Lower lobe of right lung (tissue), 2 donors: ENCODE data around the gene SEPTIN1. TPM values are rescaled to one million over a fixed set of nuclear protein-coding genes. Genes with fewer than 3 reads are reported as not detected.
"Not testable (repeated sequence)": the region's sequence is repeated elsewhere in the genome, so short reads cannot be mapped to it uniquely, and the experiment has no call there.

ENCODE experiments used
- ATAC-seq, 2 donors: fragments of 200-7000 bp; cut with Tn5 transposase; one replicate each; pipeline ENCODE4 v1.9.1; 2020 to 2022; ENCODE audit warnings: mild to moderate bottlenecking in 2 of 2, moderate library complexity in 2 of 2
- DNase-seq: peaks from one replicate; pipeline ENCODE4 v3.0.0-alpha.2; 2020
- H3K27ac ChIP-seq: fragments of 200-600 bp; one replicate; pipeline ENCODE4 v1.8.0; 2022
- H3K27me3 ChIP-seq: fragments of 200-600 bp; one replicate; pipeline ENCODE4 v1.8.0; 2022; ENCODE audit warnings: low read depth
- H3K36me3 ChIP-seq: fragments of 200-600 bp; one replicate; pipeline ENCODE4 v1.8.0; 2022; ENCODE audit warnings: mild to moderate bottlenecking
- H3K4me1 ChIP-seq: fragments of 200-600 bp; one replicate; pipeline ENCODE4 v1.8.0; 2022
- H3K4me3 ChIP-seq: fragments of 200-600 bp; one replicate; pipeline ENCODE4 v1.8.0; 2022; ENCODE audit warnings: mild to moderate bottlenecking
- H3K9me3 ChIP-seq: fragments of 200-600 bp; one replicate; pipeline ENCODE4 v1.8.0; 2022
- intact Hi-C: fragments of 100-400 bp; cut with DNase I; formaldehyde crosslinking; loops from one replicate; pipeline ENCODE4 v1.11.0; 2022
- total RNA-seq: library from RNA; stranded (reverse); fragmentation: NEBNext Ultra II Directional; extraction: Animal tissue kit (Norgen Biotek cat#: 25700); gene quantifications from one replicate; pipeline ENCODE4 v1.2.1, GENCODE V29; 2021
- TF ChIP-seq, protein P1 (sequence below): fragments of 200-600 bp; IDR thresholded peaks from one replicate; pipeline ENCODE4 v1.8.0; 2022; ENCODE audit warnings: antibody characterized with exemption, mild to moderate bottlenecking
- donor health status: DM: no; HTN: yes; CAD: no; lungs with severe emphysema.

The SEPTIN1 gene
- total RNA-seq, 1 donor from 2014 or later = 6.0 TPM

DNA sequence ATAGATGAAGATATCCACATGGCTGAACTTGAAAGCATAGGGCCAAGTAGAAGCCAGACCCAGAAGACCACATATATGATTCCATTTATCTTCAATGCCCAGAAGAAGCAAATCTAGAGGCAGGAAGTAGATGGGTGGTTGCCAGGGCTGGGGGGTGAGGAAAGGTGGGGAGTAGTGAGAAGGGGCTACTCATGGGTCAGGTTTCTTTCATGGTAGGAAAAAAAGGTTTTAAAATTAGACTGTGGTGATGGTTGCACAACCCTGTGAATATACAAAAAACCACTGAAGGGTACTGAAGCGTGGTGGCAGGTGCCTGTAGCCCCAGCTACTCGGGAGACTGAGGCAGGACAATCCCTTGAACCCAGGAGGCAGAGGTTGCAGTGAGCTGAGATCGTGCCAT is 32.7 kb downstream of the SEPTIN1 start:
- Histone ChIP-seq H3K27me3 (no peaks in the 10 kb centered on the region), H3K27ac (no peak overlapping the region), H3K4me1 (peaks cover 32% of the 10 kb centered on the region), H3K9me3 (no peaks in the 10 kb centered on the region), H3K4me3 (no peak overlapping the region), H3K36me3 (peaks cover 41% of the 10 kb centered on the region)
- intact Hi-C loops = no loop called here
- no peak for DNase-seq
- ATAC-seq = no peak
- TF ChIP-seq, protein P1, sequence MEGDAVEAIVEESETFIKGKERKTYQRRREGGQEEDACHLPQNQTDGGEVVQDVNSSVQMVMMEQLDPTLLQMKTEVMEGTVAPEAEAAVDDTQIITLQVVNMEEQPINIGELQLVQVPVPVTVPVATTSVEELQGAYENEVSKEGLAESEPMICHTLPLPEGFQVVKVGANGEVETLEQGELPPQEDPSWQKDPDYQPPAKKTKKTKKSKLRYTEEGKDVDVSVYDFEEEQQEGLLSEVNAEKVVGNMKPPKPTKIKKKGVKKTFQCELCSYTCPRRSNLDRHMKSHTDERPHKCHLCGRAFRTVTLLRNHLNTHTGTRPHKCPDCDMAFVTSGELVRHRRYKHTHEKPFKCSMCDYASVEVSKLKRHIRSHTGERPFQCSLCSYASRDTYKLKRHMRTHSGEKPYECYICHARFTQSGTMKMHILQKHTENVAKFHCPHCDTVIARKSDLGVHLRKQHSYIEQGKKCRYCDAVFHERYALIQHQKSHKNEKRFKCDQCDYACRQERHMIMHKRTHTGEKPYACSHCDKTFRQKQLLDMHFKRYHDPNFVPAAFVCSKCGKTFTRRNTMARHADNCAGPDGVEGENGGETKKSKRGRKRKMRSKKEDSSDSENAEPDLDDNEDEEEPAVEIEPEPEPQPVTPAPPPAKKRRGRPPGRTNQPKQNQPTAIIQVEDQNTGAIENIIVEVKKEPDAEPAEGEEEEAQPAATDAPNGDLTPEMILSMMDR = no peak

DNA sequence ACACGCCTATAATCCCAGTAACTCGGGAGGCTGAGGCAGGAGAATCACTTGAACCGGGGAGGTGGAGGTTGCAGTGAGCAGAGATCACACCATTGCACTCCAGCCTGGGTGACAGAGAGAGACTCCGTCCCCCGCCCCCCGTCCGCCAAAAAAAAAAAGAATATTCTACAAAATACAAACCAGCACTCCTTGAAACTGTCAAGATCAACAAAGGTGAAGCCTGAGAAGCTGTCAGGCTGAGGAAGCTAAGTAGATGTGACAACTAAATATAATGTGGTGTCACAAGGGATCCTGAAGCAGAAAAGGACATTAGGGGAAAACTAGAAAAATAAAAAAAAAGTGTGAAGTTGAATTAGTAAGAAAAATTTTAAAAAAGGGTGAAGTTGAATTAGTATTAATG is 33.4 kb downstream of the SEPTIN1 start:
- no peak for ATAC-seq
- no peak for DNase-seq

DNA sequence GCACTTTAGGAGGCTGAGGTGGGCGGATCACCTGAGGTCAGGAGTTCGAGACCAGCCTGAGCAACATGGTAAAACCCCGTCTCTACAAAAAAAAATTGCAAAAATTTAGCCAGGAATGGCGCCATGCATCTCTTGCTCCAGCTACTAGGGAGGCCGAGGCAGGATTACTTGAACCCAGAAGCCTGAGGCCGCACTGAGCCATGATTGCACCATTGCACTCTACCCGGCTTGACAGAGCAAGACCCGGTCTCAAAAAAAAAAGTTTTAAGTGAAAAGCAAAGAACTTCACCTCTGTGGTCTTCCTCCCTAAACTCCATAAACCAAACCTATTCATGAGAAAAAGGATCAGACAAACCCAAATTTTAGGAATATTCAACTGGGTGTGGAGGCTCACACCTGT is 34.2 kb downstream of the SEPTIN1 start:
- H3K4me1 ChIP-seq = peaks cover 18% of the 10 kb centered on the region
- no peak overlapping the region for H3K27ac ChIP-seq
- no peak overlapping the region for H3K4me3 ChIP-seq
- TF ChIP-seq, protein P1 = no peak
- no peaks in the 10 kb centered on the region for H3K27me3 ChIP-seq
- H3K9me3 ChIP-seq = no peaks in the 10 kb centered on the region
- no peak for ATAC-seq
- peaks cover 33% of the 10 kb centered on the region for H3K36me3 ChIP-seq
- intact Hi-C loops = no loop called here
- no peak for DNase-seq

More for the DNA sequence above, 33.4 kb downstream of the SEPTIN1 start:
- H3K27me3 ChIP-seq = no peaks in the 10 kb centered on the region
- H3K9me3 ChIP-seq = no peaks in the 10 kb centered on the region
- no peak overlapping the region for H3K4me3 ChIP-seq
- TF ChIP-seq, protein P1 = no peak
- no peak overlapping the region for H3K27ac ChIP-seq
- peaks cover 27% of the 10 kb centered on the region for H3K4me1 ChIP-seq
- H3K36me3 ChIP-seq = peaks cover 41% of the 10 kb centered on the region
- intact Hi-C loops = no loop called here

DNA sequence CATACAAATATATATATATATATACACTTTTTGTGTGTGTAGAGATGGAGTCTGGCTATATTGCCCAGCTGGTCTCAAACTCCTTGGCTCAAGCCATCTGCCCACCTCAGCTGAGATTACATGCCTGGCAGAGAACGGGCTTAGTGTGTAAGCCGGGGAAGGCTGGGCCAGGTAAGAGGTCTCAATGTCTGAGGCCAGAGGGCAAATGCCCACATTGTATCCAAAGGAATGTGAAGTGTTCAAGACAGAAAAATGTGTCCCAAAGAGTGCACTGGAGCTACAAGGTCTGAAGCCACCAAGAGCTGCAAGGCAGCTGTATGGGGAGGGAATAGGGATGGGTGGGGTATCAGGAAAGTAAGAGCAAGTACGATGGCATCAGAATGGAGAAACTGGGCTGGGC is 36.1 kb downstream of the SEPTIN1 start:
- no peak overlapping the region for H3K4me3 ChIP-seq
- H3K9me3 ChIP-seq = no peaks in the 10 kb centered on the region
- ATAC-seq (no peak), DNase-seq (no peak)
- peaks cover under 1% of the 10 kb centered on the region for H3K4me1 ChIP-seq
- peaks cover 15% of the 10 kb centered on the region for H3K36me3 ChIP-seq
- no peak overlapping the region for H3K27ac ChIP-seq
- no peaks in the 10 kb centered on the region for H3K27me3 ChIP-seq
- TF ChIP-seq, protein P1 = no peak
- intact Hi-C loops = no loop called here

DNA sequence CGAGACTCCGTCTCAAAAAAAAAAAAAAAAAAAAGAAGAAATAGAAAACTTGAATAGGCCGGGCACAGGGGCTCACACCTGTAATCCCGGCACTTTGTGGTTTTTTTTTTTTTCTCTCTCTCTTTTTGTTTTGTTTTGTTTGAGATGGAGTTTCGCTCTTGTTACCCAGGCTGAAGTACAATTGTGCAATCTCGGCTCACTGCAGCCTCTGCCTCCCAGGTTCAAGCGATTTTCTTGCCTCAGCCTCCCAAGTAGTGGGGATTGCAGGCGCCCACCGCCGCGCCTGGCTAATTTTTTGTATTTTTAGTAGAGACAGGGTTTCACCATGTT is 38.9 kb downstream of the SEPTIN1 start:
- H3K27me3 ChIP-seq, H3K36me3 ChIP-seq, H3K4me1 ChIP-seq, DNase-seq, H3K9me3 ChIP-seq, H3K4me3 ChIP-seq, intact Hi-C loops, H3K27ac ChIP-seq: not testable (repeated sequence)
- ATAC-seq = peak in 1 of 2 donors; percentile 31

DNA sequence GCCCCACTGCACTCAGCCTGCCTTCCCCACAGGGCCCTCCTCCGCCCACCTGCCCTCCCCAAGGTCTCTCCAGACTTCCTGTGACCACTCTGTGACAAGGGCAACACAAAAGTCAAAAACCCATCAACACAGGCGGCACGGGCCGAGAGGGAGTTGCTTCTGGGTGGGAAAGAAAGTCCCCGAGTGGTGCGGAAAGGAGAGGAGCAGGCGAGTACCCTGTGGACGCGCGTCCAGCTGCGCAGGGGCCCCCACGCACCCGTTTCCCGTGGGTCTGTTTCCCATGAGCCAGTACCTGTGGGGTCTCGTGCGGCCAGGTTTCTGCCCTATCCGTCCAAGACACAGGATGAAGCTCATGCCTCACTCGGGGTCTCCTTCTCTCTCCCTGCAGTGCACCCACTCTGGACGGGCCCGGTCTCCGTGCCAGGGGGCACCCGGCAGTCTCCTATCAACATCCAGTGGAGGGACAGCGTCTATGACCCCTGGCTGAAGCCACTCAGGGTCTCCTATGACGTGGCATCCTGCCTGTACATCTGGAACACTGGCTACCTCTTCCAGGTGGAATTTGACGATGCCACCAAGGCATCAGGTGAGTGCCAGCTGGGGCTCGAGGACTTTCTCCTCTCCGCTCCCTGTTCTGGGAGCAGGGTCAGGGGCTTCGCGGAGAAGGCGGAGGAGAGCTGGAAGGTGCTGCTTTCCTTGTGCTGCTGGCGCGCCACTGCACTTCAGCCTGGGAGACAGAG is 39.4 kb downstream of the SEPTIN1 start:
- TF ChIP-seq, protein P1 = no peak
- H3K4me1 ChIP-seq = no peaks in the 10 kb centered on the region

DNA sequence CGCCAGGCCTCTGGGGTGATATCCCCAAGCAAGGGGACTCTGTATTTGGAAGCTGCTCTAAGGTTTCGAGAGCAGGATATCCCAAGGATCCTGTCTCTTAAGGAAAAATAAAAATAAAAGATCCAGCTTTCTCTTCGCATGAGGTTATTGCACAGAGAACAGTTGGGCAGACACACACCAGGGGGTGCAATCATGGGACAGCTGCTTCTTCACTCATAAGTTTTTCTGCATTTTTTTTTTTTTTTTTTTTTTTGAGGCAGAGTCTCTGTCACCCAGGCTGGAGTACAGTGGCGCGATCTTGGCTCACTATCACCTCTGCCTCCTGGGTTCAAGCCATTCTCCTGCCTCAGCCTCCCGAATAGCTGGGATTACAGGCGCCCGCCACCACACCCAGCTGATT is 40.4 kb downstream of the SEPTIN1 start:
- DNase-seq, intact Hi-C loops, H3K27ac ChIP-seq, ATAC-seq, H3K4me1 ChIP-seq, H3K9me3 ChIP-seq, H3K27me3 ChIP-seq, H3K36me3 ChIP-seq, H3K4me3 ChIP-seq: not testable (repeated sequence)

More for the DNA sequence above, 39.4 kb downstream of the SEPTIN1 start:
- Histone ChIP-seq H3K36me3 (no peaks in the 10 kb centered on the region), H3K27me3 (no peaks in the 10 kb centered on the region), H3K27ac (no peak overlapping the region), H3K4me3 (no peak overlapping the region), H3K9me3 (no peaks in the 10 kb centered on the region)
- intact Hi-C loops = no loop called here
- DNase-seq (no peak), ATAC-seq (peak in 1 of 2 donors; percentile 12)
